NCI-H2029 treated with DMSO at 0.1 percent for 48 hours (cell line): ENCODE measurements around the gene ECI2.
A peak's percentile ranks its signal among the peaks of the same experiment; 100 is the strongest.
"Not testable (repeated sequence)": the region's sequence is repeated elsewhere in the genome, so short reads cannot be mapped to it uniquely, and the experiment has no call there.

Experiments used
- DNase-seq: peaks from one replicate; lab custom pipeline; 2025; lab: John Stamatoyannopoulos, UW

The ECI2 gene

DNA sequence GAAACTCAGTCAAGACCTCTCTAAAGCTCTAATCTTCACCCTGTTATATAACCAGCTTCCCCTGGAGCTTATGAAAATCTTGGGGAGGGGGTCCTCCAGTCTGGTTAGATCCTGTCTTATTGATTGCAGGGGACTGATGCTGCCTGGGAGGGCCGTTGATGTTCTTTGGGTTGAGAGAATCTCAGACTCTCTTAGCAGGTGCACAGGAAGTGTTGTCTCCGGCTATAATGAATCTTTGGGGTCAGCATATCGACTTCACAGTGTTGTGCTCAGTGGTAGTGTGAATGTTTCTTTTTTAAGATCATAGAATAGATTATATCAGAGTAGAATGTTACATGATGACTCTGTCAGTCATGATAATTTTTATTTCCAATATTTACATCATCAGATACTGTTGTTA, 2.8 kb upstream of the ECI2 start:
- DNase-seq = no peak

GRCh38 chr6:4136354-4136831, 1.0 kb upstream of the ECI2 start:
- DNase-seq = no peak

DNA sequence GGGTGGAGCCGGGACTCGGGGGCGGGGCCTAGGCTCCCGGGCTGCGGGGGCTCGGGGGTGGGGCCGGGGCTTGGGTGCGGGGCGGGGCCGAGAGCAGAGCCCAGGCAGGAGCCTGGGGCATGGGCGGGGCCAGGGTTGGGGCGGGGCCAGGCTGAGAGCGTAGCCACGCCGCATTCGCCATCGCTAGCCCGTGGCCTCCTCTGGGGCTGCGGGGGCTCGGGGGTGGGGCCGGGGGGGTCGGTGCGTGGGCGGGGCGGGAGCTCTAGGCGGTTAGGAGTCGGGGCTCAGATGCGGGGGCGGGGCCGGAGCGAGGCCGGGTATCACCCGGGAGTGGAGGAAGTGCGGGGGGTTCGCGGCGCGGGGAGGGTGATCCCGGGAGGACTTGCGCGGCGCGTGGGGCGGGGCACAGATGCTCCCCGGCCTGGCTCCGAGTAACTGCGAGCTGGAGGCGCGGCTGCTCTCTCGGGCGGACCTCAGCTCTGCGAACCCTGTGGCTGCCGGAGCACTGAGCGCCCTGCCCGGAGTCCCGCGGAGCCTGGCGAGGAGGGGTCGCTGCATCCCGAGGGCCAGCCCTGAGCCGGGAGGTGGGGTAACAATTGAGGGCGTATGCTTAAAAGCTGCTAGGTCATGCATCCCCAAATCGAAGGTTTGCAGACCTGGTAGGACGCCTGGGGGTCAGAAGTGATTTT, 434 bp upstream of the ECI2 start:
- DNase-seq = peak; percentile 22

- no peak for DNase-seq
These were observed 1.2 kb downstream of the ECI2 start for GRCh38 chr6:4133941-4134838.

DNA sequence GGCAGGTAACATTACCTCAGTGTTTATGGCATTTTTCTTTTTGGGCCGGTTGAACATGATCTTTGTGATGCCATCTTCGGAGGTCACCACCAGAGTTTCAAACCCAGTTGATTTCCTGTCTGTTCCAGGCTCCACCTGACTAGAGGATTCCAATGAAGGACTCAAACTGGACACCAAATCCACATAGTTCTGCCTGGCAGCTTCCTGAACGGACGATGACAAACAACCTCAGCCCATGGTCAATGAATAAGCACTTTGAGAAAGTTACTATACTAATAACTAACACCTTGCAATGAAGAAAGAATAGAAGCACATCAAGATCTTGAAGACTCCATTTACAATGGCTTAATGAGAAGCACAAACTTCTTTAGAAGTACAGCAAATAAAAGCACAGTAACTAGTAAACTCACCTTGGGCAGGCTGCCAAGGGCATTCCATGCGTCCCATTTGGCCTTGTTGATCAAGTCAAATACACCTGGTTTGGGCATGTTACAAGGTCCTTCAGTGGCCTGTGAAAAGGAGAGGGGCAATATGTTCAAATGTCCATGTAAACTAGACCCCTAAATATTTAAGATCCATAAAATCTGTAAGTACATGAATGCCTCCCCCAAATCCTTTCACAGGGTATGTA, 4.9 kb downstream of the ECI2 start:
- peak; percentile 15 for DNase-seq

DNA sequence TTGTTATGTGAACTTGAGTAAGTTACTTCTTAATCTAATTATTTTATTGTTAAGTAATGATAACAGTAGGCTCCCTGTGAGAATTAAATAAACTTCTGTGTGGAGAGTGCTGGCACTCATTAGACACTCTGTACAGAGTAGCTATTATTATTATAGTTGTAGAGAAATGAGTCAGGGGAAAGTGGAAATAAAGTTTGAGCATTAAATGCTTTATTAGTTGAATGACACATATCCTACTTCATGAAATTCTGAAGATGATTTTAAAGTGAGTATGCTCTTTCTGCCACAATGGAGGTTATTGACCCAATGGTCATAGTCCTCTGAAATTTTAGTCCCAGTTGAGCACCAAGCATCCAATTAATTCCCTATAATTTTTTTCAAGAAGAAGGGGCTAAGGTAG, 5.9 kb downstream of the ECI2 start:
- DNase-seq = no peak

DNA sequence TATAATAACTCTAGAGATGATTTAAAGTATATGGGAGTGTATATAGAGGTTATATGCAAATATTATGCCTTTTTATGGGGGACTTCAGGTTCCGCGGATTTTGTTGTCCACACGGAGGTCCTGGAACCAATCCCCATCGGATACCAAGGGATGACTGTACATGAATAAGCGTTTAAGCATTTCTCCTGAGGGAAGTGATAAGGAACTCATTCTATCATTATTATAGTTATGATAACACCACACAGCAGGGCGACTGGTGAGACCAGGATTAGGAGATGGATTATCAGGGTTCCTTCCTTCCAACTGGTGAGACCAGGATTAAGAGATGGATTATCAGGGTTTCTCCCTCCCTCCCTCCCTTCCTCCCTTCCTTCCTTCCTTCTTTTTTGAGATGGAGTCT, 6.6 kb downstream of the ECI2 start:
- no peak for DNase-seq

DNA sequence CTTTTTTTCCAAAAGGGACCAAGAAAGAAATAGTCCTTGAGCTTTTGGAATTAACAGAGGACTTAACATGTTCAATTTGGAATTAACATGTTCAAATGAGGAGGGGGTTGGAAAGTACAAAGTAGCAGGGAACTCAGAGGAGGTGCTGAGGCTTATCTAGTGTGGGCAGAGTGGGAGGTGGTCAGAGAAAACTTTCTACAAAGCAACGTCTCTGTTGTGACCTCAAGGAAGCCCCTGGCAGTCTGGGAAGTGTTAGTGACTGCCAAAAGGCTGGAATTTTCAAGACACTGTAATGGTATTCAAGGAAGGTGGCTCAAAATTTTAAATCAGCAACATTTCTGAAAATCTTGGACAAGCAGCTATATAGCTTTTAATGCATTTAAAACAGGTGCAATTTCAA, 7.3 kb downstream of the ECI2 start:
- DNase-seq = no peak

- DNase-seq = no peak
These were observed 9.2 kb downstream of the ECI2 start for GRCh38 chr6:4125933-4126864.

GRCh38 chr6:4125500-4125899, 9.9 kb downstream of the ECI2 start:
- DNase-seq = no peak

- no peak for DNase-seq
These were observed 11.0 kb downstream of the ECI2 start for GRCh38 chr6:4124351-4124750.

DNA sequence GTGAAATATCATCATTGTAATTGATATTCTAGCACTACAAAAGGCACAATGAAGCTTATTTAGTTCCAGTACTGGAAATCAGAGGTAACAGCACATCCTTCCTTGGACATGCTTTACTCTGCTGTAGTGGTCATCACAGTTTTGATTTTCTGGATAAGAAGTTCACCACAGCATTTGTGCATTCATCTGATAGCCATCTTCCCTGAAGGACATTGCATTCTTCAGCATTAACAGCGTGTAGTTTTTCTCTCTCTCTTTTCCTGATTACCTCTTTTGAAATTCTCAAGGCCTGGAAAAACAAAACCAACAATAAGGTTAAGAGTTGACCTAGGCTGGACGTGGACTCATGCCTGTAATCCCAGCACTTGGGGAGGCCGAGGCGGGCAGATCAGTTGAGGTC, 19.6 kb downstream of the ECI2 start:
- DNase-seq = no peak

GRCh38 chr6:4114123-4114522, 21.3 kb downstream of the ECI2 start:
- no peak for DNase-seq

- DNase-seq = no peak
These were observed 21.7 kb downstream of the ECI2 start for GRCh38 chr6:4113649-4114048.

DNA sequence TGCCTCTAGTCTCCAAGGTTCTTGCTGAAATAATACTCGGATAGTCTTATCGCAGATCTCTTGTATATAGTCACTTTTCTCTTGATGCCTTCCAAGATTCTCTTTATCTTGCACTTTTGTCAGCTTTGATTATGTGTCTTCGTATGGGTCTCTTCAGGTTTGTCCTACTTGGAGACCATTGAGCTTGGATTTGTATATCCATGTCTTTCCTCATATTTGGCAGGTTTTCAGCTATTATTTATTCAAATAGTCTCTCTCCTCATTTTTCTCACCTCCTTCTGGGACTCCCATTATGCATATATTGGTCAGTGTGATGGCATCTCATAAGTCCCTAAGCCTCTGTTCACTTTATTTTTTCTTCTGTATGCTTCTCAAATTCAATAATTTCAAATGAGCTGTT, 23.0 kb downstream of the ECI2 start:
- no peak for DNase-seq

DNA sequence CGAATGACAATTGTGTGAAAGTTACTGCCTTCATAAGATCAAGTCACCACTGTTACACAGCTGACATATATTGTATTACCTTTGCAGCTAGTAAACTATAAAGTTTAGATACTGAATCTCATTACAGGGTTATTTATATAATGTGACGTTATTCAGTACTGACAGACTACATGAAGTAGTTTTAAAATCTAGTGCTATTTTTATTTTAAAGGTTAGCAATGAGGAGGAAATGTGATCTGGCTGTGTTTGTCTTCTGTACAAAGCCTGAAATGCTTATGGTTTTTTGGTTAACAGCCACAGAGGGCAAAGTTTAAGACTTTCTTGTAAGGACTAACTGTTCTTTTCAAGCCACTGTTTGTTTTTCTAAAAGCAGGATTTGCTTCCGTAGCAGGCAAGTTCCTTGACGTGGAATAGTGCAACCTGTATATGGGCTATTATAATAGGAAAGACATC, 26.0 kb downstream of the ECI2 start:
- not testable (repeated sequence) for DNase-seq

GRCh38 chr6:4108561-4109093, 26.7 kb downstream of the ECI2 start:
- DNase-seq = no peak

DNA sequence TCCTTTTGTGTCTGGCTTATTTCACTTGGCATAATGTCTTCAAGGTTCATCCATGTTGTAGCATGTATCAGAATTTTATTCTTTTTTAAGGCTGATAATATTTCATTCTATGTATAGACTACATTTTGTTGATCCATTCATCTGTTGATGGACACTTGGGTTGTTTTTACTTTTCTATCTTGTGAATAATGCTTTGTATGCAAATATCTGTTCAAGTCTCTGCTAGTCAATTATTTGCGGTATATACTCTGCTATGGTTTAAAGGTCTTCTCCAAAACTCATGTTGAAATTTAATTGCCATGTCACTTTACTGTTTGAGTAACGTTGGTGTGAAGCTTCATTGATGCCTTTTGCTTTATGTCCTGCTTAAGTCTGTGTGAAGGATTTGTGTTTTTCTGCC, 27.5 kb downstream of the ECI2 start:
- DNase-seq = no peak

DNA sequence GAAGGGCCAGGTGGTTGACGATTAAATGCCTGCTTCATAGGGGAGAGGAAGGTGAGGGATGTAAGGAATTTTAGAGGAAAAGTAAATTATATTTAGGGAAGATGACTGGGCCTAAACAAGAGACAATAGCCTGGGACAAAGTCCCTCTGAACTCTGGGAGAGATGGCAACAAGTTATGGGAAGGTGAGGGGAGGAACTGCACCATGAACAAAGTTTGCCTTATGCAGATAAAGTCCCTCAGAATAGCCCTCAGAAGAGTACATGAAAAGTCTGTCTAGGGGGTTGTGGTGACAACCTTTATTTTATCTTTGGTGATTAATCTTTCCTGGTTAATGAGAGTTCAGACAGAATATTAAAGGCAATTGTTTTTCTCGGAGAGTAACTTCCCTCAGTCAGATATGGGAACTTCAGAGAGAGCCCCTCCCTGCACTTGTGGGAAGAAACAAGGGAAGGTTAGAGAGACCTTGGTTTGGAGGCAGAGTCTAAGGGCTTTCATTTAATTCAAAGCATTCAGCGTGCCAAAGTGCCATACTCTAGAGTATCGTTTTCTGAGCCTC, 29.3 kb downstream of the ECI2 start:
- no peak for DNase-seq

GRCh38 chr6:4103929-4104328, 31.4 kb downstream of the ECI2 start:
- DNase-seq = no peak

DNA sequence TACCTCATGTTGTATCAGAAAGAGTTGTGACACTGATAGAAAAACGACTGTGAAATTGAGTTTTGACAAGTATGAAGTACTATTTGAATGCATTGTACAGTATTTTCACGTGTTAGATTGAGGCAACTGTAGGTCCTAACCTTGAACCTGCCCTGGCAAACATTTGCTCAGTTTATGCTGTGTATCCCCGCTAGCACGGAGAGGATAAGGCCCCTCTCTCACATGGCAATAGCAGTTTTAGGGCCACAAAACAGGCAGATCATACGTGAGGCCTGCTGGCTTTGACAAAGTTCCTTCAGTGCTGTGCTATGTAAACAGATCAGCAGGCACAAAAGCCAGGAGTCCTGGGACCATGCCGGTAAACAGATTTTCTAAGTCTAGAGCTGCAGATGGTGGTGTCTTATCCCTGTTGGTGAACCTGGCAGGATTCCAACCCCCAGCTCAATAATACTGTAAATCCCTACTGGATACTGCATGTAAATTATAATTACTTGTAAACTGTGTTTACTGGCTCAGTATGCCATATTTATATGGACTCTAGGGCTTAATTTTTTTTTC, 32.6 kb downstream of the ECI2 start:
- DNase-seq = no peak
